Mucosa of descending colon (tissue), 3 donors: ENCODE measurements around the gene TTC7B. TPM values are rescaled to one million over a fixed set of nuclear protein-coding genes. Genes with fewer than 3 reads are reported as not detected.

Experiments
- ATAC-seq: fragments of 200-7000 bp; cut with Tn5 transposase; one replicate; pipeline ENCODE4 v1.9.1; 2020; ENCODE audit warnings: mild to moderate bottlenecking, moderate library complexity
- DNase-seq, 3 donors: peaks; one replicate each; pipeline ENCODE4 v3.0.0-alpha.2; 2020
- H3K36me3 ChIP-seq: fragments of 200-600 bp; one replicate; pipeline ENCODE4 v1.8.0; 2021; ENCODE audit warnings: low read depth, mild to moderate bottlenecking
- H3K4me1 ChIP-seq: fragments of 200-600 bp; one replicate; pipeline ENCODE4 v1.8.0; 2021; ENCODE audit warnings: low read depth, mild to moderate bottlenecking
- H3K4me3 ChIP-seq: fragments of 200-600 bp; one replicate; pipeline ENCODE4 v1.8.0; 2021; ENCODE audit warnings: mild to moderate bottlenecking
- H3K9me3 ChIP-seq: fragments of 200-600 bp; one replicate; pipeline ENCODE4 v1.8.0; 2021; ENCODE audit warnings: mild to moderate bottlenecking
- intact Hi-C, 2 donors: fragments of 100-400 bp; cut with DNase I in 1 of 2; cut with micrococcal nuclease in 1 of 2; formaldehyde crosslinking; loops; one replicate each; pipeline versions ENCODE4 v1.11.0 to v1.11.1; 2022; cut with DNase I, micrococcal nuclease
- total RNA-seq, 3 donors: library from RNA; stranded (reverse); fragmentation: NEBNext Ultra II Directional in 2 of 3; extraction: Animal tissue kit (Norgen Biotek cat#: 25700) in 2 of 3; gene quantifications; one replicate each; pipeline versions ENCODE4 v1.2.1 to v1.2.4, GENCODE V29; 2021 to 2023
- TF ChIP-seq, protein P1 (sequence below): fragments of 200-600 bp; IDR thresholded peaks from one replicate; pipeline ENCODE4 v1.8.0; 2022; ENCODE audit warnings: antibody characterized with exemption, mild to moderate bottlenecking
- donor health status: DM: no; HTN: no; CAD: no; lungs with moderate emphysema.
- donor health status: DM: no; HTN: no; CAD: no.
- donor health status: DM: no; HTN: yes; CAD: no.

Gene TTC7B
- total RNA-seq, 3 donors from 2014 or later = 6.0 to 72.8 (median 10.0) TPM

DNA sequence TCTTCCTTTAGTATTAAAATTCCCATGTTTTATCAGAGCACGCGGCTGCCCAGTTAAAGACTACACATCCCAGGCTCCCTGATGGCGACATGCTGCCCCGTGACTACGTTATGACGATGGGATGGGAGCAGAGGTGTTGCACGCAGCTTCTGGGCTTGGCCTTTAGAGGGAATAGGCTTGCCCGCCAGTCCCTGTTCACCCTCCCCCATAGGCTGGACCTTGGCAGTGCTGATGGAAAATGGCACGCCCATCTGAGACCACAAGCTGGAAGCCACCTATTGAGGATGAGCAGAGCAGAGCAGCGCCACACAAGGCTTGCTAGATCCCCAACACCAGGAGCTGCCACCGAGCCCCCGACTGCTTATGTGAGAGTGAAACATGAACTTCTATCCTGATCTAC is 24.7 kb downstream of the TTC7B start:
- ATAC-seq (no peak), DNase-seq (no peak)
- TF ChIP-seq, protein P1, sequence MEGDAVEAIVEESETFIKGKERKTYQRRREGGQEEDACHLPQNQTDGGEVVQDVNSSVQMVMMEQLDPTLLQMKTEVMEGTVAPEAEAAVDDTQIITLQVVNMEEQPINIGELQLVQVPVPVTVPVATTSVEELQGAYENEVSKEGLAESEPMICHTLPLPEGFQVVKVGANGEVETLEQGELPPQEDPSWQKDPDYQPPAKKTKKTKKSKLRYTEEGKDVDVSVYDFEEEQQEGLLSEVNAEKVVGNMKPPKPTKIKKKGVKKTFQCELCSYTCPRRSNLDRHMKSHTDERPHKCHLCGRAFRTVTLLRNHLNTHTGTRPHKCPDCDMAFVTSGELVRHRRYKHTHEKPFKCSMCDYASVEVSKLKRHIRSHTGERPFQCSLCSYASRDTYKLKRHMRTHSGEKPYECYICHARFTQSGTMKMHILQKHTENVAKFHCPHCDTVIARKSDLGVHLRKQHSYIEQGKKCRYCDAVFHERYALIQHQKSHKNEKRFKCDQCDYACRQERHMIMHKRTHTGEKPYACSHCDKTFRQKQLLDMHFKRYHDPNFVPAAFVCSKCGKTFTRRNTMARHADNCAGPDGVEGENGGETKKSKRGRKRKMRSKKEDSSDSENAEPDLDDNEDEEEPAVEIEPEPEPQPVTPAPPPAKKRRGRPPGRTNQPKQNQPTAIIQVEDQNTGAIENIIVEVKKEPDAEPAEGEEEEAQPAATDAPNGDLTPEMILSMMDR = no peak
- H3K36me3 ChIP-seq = no peaks in the 10 kb centered on the region
- intact Hi-C loops = no loop called here
- H3K9me3 ChIP-seq = no peaks in the 10 kb centered on the region
- H3K4me3 ChIP-seq = no peak overlapping the region
- no peaks in the 10 kb centered on the region for H3K4me1 ChIP-seq

DNA sequence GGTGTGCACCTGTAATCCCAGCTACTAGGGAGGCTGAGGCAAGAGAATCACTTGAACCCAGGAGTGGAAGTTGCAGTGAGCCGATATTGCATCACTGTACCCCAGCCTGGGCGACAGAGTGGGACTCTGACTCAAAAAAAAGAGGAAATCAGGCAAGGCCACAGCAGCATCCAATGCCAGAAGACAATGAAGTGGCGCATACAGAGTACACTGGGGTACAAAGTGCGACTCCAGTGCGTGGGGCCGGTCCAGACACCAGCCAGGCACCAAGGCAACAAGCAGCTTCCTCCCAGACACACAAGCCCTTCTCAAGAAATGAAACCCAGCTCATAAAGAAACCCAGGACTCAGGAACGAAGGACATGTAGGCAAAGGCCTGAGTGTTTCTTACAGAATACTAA is 28.2 kb downstream of the TTC7B start:
- no peaks in the 10 kb centered on the region for H3K4me1 ChIP-seq
- intact Hi-C loops = no loop called here
- no peak for DNase-seq
- TF ChIP-seq, protein P1 = no peak
- no peaks in the 10 kb centered on the region for H3K9me3 ChIP-seq
- H3K4me3 ChIP-seq = no peak overlapping the region
- peak; percentile 39 for ATAC-seq
- H3K36me3 ChIP-seq = no peaks in the 10 kb centered on the region

DNA sequence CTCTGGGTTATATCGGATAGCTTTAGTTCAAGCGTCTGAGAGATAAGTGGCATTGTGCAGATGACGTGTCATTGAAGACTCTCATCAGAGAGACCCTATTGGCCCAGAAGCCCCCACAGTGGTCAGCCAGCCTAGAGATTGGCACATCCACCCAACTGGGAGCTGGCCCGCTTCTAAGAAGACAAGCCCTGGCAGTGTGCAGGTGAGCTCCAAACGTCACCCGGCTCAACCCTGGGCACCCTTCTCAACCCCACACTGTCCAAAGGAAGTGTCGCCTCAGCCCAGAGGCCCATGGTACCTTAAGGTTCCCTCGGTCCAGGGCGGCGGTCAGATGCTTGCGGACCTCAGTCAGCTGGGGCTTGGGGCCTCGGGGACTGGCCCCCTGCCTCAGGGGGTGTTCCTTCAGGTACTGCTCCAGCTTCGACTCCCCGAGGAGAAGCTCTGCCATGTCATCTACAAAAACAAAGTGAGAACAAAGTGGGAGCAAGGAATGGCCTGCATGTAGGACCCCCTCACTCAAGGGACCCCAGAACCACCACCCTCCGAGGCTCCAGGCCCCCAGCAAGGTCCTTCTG is 30.3 kb downstream of the TTC7B start:
- Histone ChIP-seq H3K4me1 (no peaks in the 10 kb centered on the region), H3K9me3 (no peaks in the 10 kb centered on the region), H3K4me3 (no peak overlapping the region), H3K36me3 (no peaks in the 10 kb centered on the region)
- ATAC-seq (no peak), DNase-seq (no peak)
- intact Hi-C loops = no loop called here
- TF ChIP-seq, protein P1 = no peak

DNA sequence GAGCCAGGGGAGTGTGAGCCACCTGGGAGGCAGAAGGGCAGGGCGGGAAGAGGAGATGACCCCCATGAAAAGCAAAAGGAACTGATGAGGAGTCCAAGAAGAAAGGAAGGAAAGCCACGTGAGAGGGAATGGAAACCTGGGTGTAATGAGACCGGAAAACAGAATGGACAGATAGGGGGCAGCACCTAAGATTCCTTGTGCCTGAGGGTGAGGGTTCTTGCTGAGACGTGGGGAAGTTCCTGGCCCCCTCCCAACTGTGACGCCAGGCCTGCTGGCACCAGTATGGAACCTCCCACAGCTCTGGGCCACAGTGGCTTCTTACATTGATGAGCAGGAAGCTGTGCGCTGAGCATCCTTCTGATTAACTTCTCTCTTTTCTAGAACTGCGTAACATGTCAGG is 30.8 kb downstream of the TTC7B start:
- Histone ChIP-seq H3K9me3 (no peaks in the 10 kb centered on the region), H3K4me1 (no peaks in the 10 kb centered on the region), H3K4me3 (no peak overlapping the region), H3K36me3 (no peaks in the 10 kb centered on the region)
- intact Hi-C loops = no loop called here
- peak in 1 of 3 donors; percentile 16 for DNase-seq
- TF ChIP-seq, protein P1 = no peak
- ATAC-seq = no peak

DNA sequence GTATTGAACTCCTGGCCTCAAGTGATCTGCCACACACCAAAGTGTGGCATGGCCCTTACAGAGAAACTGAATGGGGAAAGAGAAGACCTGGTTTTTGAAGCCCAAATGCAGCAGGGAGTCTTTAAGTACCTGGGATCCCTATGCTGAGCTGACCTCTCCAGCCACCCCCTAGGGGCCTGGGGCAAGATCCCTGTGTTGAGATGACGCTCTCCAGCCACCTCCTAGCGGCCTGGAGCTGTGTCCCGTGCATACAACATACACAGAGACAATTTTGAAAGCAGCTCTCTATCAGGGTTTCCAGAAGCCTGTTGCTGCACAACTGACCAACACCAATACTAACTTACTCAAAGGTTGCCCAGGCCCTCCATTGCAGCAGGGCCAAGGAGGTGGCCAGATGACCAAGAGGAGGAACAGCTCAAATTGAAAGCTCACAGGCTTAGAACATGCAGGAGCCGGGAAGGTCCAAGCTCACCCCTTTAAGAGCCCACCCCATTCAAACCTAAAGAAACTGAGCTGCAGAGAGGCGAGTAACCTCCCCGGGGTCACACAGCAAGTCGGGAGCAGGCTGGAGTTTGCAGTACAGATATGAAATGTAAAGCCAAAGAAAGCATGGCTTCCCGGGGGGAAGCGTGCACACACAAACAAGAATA is 31.5 kb downstream of the TTC7B start:
- intact Hi-C loops = no loop called here
- ATAC-seq = no peak
- Histone ChIP-seq H3K9me3 (no peaks in the 10 kb centered on the region), H3K4me1 (no peaks in the 10 kb centered on the region), H3K4me3 (no peak overlapping the region), H3K36me3 (no peaks in the 10 kb centered on the region)
- TF ChIP-seq, protein P1 = no peak
- no peak for DNase-seq
